Measurements from ENCODE around the gene NSDHL. TPM values are rescaled to one million over a fixed set of nuclear protein-coding genes. Genes with fewer than 3 reads are reported as not detected.

The NSDHL gene
- total and polyA plus RNA-seq, 7 donors, result 6.1 to 32.5 (median 9.9) TPM

DNA sequence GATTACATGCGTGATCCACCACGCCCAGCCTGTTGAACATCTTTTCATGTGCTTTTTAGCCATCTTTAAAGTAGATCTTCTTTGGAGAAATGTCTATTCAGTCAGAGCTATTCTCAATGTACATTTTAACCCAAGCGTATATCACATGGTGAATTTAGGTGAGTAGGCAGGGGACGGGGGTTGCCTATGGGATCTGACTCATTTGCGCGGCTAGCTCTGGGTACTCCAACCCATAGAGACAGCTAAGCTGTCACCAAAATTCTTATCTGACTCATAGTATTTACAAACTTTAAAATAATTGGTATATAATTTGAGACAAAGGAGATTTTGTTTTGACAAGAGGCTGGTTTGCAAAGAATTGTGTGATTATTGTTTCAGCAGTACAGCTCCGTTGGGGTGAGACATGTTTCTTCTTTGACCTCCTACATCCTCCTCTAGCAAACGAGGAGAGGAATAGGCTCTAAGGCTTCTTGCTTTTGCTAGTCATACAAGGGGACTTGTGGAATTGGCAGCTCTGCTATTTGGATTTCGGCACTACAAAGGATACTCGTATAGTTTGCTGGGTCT is 12.0 kb downstream of the NSDHL start:
- intact Hi-C loops (cut with DNase I), result no loop called here

GRCh38 chrX:152843852-152844251 is 13.0 kb downstream of the NSDHL start:
- H3K9me3 ChIP-seq, result no peaks in the 10 kb centered on the region
- no peaks in the 10 kb centered on the region for H3K36me3 ChIP-seq
- no peaks in the 10 kb centered on the region for H3K4me1 ChIP-seq
- H3K27me3 ChIP-seq, result no peaks in the 10 kb centered on the region
- 91 to 92% methylated on average over 5 of the region's 5 CpGs for WGBS, 2 donors
- H3K4me3 ChIP-seq, result no peak overlapping the region
- intact Hi-C loops (cut with DNase I), result no loop called here
- no peak overlapping the region for H3K27ac ChIP-seq
- TF ChIP-seq POLR2A (IDR thresholded peaks at IDR 0.05) (no peak), EP300 (IDR thresholded peaks at IDR 0.05) (no peak), POLR2AphosphoS5 (IDR thresholded peaks at IDR 0.05) (no peak)
- TF ChIP-seq, protein P1, sequence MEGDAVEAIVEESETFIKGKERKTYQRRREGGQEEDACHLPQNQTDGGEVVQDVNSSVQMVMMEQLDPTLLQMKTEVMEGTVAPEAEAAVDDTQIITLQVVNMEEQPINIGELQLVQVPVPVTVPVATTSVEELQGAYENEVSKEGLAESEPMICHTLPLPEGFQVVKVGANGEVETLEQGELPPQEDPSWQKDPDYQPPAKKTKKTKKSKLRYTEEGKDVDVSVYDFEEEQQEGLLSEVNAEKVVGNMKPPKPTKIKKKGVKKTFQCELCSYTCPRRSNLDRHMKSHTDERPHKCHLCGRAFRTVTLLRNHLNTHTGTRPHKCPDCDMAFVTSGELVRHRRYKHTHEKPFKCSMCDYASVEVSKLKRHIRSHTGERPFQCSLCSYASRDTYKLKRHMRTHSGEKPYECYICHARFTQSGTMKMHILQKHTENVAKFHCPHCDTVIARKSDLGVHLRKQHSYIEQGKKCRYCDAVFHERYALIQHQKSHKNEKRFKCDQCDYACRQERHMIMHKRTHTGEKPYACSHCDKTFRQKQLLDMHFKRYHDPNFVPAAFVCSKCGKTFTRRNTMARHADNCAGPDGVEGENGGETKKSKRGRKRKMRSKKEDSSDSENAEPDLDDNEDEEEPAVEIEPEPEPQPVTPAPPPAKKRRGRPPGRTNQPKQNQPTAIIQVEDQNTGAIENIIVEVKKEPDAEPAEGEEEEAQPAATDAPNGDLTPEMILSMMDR (IDR thresholded peaks at IDR 0.05), result no peak
- no peak for DNase-seq

More for the DNA sequence above, 12.0 kb downstream of the NSDHL start:
- no peaks in the 10 kb centered on the region for H3K27me3 ChIP-seq
- no peaks in the 10 kb centered on the region for H3K36me3 ChIP-seq
- no peak overlapping the region for H3K4me3 ChIP-seq
- no peaks in the 10 kb centered on the region for H3K9me3 ChIP-seq
- no peaks in the 10 kb centered on the region for H3K4me1 ChIP-seq
- TF ChIP-seq EP300 (IDR thresholded peaks at IDR 0.05), result no peak
- TF ChIP-seq, protein P1 (IDR thresholded peaks at IDR 0.05), result no peak
- TF ChIP-seq POLR2AphosphoS5 (IDR thresholded peaks at IDR 0.05), result no peak
- TF ChIP-seq POLR2A (IDR thresholded peaks at IDR 0.05), result no peak
- WGBS, 2 donors, result 91 to 96% methylated on average over 10 of the region's 10 CpGs
- H3K27ac ChIP-seq, result no peak overlapping the region
- DNase-seq, result no peak

DNA sequence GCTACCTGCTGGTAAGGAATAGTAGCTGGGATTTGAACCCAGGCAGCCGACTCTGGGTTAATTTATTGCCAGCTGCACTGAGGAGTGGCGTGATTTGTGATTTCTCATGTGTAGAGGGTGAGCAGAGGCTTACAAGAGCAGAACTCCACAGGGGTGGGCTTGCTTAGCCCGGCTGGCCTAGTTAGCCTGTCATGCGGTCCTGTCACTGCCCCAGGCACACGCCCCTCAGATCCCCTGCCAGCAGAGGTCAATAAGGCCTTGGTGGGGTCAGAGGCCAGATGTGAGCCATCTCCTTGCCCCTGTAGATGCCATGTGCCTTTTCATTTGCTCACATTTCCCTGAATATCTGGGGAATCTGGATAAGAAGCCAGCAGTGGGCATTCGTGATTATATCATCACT is 13.4 kb downstream of the NSDHL start:
- TF ChIP-seq EP300 (IDR thresholded peaks at IDR 0.05) (no peak), POLR2A (IDR thresholded peaks at IDR 0.05) (no peak), POLR2AphosphoS5 (IDR thresholded peaks at IDR 0.05) (no peak)
- TF ChIP-seq, protein P1 (IDR thresholded peaks at IDR 0.05), result no peak
- H3K27ac ChIP-seq, result no peak overlapping the region
- DNase-seq, result no peak
- H3K9me3 ChIP-seq, result no peaks in the 10 kb centered on the region
- no peak overlapping the region for H3K4me3 ChIP-seq
- intact Hi-C loops (cut with DNase I), result no loop called here
- H3K36me3 ChIP-seq, result no peaks in the 10 kb centered on the region
- WGBS, 2 donors, result 90 to 94% methylated on average over 6 of the region's 6 CpGs
- H3K4me1 ChIP-seq, result no peaks in the 10 kb centered on the region
- no peaks in the 10 kb centered on the region for H3K27me3 ChIP-seq

DNA sequence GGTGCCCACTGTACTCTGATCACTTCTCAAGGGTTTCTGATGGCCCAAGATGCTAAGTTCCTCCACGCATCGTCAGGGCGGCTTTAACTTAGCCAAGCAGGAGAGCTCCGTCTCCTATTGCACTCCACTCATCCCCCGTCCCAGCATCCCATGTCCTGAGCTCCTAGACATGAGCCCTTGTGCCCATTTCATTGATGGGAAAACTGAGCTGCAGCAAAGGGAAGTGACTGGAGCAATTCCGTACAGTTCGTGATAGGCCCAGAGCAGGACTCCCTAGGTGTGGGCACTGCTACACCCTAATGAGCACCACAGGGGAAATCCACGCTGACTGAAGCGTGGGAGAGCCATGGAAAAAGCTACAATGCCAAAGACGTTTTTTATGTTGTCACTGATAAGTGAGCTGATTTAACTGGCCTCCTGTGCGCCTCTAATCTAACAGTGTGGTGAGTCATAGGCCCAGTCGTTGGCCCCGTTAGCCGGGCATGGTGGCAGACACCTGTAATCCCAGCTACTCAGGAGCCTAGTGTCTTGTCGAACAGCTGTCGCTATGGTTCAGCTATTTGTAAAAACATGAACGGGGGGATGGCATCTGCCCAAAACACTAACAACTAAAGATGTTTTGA is 14.9 kb downstream of the NSDHL start:
- intact Hi-C loops (cut with DNase I), result no loop called here
- DNase-seq, result no peak
- no peaks in the 10 kb centered on the region for H3K4me1 ChIP-seq

More for the DNA sequence above, 14.9 kb downstream of the NSDHL start:
- Histone ChIP-seq H3K36me3 (peaks cover 0 to 9% (median 0%) of the 10 kb centered on the region in 4 donors), H3K9me3 (no peaks in the 10 kb centered on the region), H3K27me3 (no peaks in the 10 kb centered on the region), H3K27ac (no peak overlapping the region), H3K4me3 (no peak overlapping the region)
- no peak for TF ChIP-seq EP300 (IDR thresholded peaks at IDR 0.05)
- TF ChIP-seq POLR2AphosphoS5 (IDR thresholded peaks at IDR 0.05), result no peak
- TF ChIP-seq, protein P1 (IDR thresholded peaks at IDR 0.05), result no peak
- no peak for TF ChIP-seq POLR2A (IDR thresholded peaks at IDR 0.05)
- 92 to 93% methylated on average over 17 of the region's 17 CpGs for WGBS, 2 donors

Data from sigmoid colon (tissue), 7 donors.